Muscle layer of duodenum (tissue), 2 donors: ENCODE data around the gene NCKAP5.

ENCODE experiments used
- H3K27ac ChIP-seq: one replicate; pipeline ENCODE4 v1.7.0; 2013; ENCODE audit warnings: mild to moderate bottlenecking, low read length
- H3K27me3 ChIP-seq: one replicate; pipeline ENCODE4 v1.7.0; 2013; ENCODE audit warnings: low read depth, mild to moderate bottlenecking, control low read depth, low read length
- H3K36me3 ChIP-seq, 2 donors: one replicate each; pipeline ENCODE4 v1.7.0; 2013; ENCODE audit warnings: low read length in 2 of 2, control low read depth in 1 of 2, mild to moderate bottlenecking in 1 of 2; ENCODE audit not compliant: insufficient read depth in 2 of 2, control insufficient read depth in 1 of 2
- H3K4me1 ChIP-seq, 2 donors: one replicate each; pipeline ENCODE4 v1.7.0; 2013; ENCODE audit warnings: low read length in 2 of 2, mild to moderate bottlenecking in 2 of 2, control low read depth in 1 of 2, moderate library complexity in 1 of 2; ENCODE audit not compliant: insufficient read depth in 2 of 2, control insufficient read depth in 1 of 2
- H3K4me3 ChIP-seq, 2 donors: one replicate each; pipeline ENCODE4 v1.7.0; 2013; ENCODE audit warnings: low read length in 2 of 2, low read depth in 1 of 2, mild to moderate bottlenecking in 1 of 2
- H3K9me3 ChIP-seq, 2 donors: one replicate each; pipeline ENCODE4 v1.7.0; 2013; ENCODE audit warnings: low read length in 2 of 2, control low read depth in 1 of 2, mild to moderate bottlenecking in 1 of 2; ENCODE audit not compliant: control insufficient read depth in 1 of 2
- donor health status: healthy.

Gene NCKAP5

DNA sequence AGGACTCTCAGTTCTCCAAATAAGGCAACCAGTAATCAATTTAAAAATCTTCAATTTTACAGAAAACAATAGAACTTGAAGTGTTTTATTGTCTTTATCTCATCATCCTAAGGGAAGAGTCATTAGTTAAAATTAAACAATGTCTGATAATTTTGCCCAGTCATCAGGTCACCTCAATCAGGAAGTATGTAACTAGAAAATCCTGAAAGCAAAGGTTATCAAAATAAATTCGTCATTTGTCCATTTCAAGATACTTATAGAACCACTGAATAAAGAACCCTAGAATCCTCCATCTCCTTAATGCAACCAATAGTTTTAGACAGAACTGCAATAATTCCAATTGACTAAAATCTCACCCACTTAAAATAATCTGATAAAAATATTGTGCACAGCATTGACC is 115.2 kb downstream of the NCKAP5 start:
- no peaks in the 10 kb centered on the region for H3K36me3 ChIP-seq
- H3K4me1 ChIP-seq = no peaks in the 10 kb centered on the region

DNA sequence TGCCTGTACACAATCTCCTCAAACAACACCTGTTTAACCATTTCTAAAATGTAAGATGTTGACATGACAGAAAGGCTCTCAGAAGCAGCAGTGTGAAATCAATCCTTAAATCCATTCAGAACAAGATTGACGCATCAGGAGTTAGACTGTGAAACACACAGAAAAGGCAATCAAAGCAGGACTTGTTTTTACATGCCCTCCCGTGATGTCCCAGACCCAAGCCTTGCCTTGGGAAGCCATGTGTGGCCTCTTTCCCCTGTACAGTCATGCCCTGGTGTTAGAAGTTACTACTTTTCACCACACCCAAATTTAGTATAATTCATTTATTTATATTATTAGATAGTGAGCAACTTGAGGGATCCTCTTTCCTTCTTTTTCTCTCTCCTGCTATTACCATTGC is 115.7 kb downstream of the NCKAP5 start:
- Histone ChIP-seq H3K9me3 (no peaks in the 10 kb centered on the region), H3K27me3 (no peaks in the 10 kb centered on the region), H3K4me3 (no peak overlapping the region), H3K4me1 (no peaks in the 10 kb centered on the region), H3K27ac (no peak overlapping the region), H3K36me3 (no peaks in the 10 kb centered on the region)

More for the DNA sequence above, 115.2 kb downstream of the NCKAP5 start:
- no peaks in the 10 kb centered on the region for H3K9me3 ChIP-seq
- H3K4me3 ChIP-seq = no peak overlapping the region
- H3K27me3 ChIP-seq = no peaks in the 10 kb centered on the region
- no peak overlapping the region for H3K27ac ChIP-seq

- Histone ChIP-seq H3K9me3 (no peaks in the 10 kb centered on the region), H3K36me3 (no peaks in the 10 kb centered on the region), H3K27me3 (no peaks in the 10 kb centered on the region), H3K4me1 (no peaks in the 10 kb centered on the region), H3K27ac (no peak overlapping the region), H3K4me3 (no peak overlapping the region)
These were observed 116.1 kb downstream of the NCKAP5 start for GRCh38 chr2:133452146-133452545.

GRCh38 chr2:133448195-133448594 is 120.1 kb downstream of the NCKAP5 start:
- Histone ChIP-seq H3K4me3 (no peak overlapping the region), H3K27ac (no peak overlapping the region), H3K9me3 (no peaks in the 10 kb centered on the region), H3K4me1 (no peaks in the 10 kb centered on the region), H3K27me3 (no peaks in the 10 kb centered on the region), H3K36me3 (no peaks in the 10 kb centered on the region)

DNA sequence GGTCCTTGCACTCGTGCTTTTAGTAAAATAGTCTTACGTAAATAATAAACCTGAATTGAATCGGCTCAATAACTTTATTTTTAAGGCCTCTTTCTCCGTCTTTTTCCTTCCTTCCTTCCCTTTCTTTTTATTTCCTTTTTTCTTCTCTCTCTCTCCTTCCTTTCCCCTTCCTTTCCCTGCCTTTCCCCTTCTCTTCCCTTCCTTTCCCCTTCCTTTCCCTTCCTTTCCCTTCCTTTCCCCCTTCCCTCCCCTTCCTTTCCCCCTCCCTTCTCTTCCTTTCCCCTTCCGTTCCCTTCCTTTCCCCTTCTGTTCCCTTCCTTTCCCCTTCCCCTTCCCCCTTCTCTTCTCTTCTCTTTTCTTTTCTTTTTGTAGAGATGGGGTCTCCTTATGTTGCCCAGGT is 121.0 kb downstream of the NCKAP5 start:
- Histone ChIP-seq H3K27me3 (no peaks in the 10 kb centered on the region), H3K4me3 (no peak overlapping the region), H3K27ac (no peak overlapping the region), H3K4me1 (no peaks in the 10 kb centered on the region), H3K9me3 (no peaks in the 10 kb centered on the region), H3K36me3 (no peaks in the 10 kb centered on the region)

DNA sequence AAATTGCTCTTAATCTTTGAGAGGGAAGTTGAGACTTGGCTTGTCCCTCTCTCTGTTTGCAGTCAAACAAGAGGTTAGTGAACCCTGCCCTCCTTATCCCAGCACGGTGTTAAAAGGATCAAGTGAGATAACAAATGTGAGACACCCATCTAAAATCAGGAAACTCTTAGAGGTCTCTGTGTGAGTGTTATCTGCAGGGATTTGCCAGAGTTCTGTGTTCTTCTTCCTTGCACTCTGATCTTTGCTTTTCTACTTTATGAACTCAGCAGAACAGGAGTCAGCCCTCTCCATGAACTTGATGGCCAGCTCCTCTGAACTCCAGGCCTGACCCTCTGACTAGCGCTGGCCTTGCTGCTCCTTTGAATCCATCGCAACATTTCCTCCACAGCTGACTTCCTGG is 123.8 kb downstream of the NCKAP5 start:
- Histone ChIP-seq H3K4me3 (no peak overlapping the region), H3K27ac (no peak overlapping the region), H3K9me3 (no peaks in the 10 kb centered on the region), H3K36me3 (no peaks in the 10 kb centered on the region), H3K27me3 (no peaks in the 10 kb centered on the region), H3K4me1 (no peaks in the 10 kb centered on the region)

- Histone ChIP-seq H3K27ac (no peak overlapping the region), H3K4me1 (no peaks in the 10 kb centered on the region), H3K36me3 (no peaks in the 10 kb centered on the region), H3K27me3 (no peaks in the 10 kb centered on the region), H3K9me3 (no peaks in the 10 kb centered on the region), H3K4me3 (no peak overlapping the region)
These were observed 125.9 kb downstream of the NCKAP5 start for GRCh38 chr2:133442393-133442792.

DNA sequence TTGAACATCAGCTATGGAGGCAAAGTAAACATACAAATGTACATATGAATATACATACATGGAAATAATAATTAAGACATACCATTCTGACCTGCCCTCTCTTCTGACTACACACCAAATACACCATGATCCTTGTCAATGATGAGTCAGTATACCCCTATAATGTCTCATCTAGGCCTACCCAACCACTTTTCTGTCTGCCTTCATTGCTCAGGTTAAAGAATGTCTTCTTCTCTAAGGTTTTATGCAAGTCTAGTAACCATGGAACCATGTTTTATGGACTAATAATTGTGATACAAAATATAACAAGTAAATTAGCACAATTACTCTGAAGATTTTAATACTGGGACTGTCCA is 128.7 kb downstream of the NCKAP5 start:
- no peaks in the 10 kb centered on the region for H3K9me3 ChIP-seq

DNA sequence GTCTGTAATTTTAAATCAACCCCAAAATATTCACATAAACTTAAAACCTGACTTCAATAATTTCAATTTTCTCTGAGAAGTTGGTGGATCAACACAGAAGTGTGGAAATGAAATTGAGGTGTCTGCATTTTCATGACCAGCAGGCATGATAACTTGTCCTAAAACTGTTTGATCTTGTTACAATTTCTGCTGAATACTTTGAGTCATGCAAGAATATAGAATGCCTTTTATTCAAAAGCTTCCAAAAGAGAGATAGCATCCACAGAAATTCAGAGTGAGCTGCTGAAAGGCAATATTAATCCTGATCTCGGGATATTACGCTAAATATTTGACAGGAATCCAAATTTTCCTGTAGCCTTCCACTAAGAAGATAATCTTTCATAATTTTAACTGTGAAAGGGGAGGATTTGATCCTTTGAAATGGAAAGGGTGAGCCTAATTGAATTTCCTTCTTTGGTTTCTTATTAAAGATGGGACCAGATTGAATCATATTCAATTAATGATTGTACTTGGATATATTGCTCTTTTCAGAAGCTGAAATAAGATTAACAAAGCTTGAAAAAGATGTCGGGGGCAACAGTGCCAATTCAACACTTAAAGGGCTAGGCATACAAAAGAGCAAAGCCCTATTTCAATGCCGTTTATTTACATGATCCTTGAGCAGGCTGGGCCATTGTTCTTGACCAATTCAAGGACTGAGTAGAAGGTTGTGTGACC is 129.3 kb downstream of the NCKAP5 start:
- H3K36me3 ChIP-seq = no peaks in the 10 kb centered on the region
- no peaks in the 10 kb centered on the region for H3K4me1 ChIP-seq
- no peak overlapping the region for H3K4me3 ChIP-seq
- H3K27ac ChIP-seq = no peak overlapping the region
- H3K9me3 ChIP-seq = no peaks in the 10 kb centered on the region
- no peaks in the 10 kb centered on the region for H3K27me3 ChIP-seq

More for the DNA sequence above, 128.7 kb downstream of the NCKAP5 start:
- H3K4me1 ChIP-seq = no peaks in the 10 kb centered on the region
- no peaks in the 10 kb centered on the region for H3K36me3 ChIP-seq
- H3K27me3 ChIP-seq = no peaks in the 10 kb centered on the region
- no peak overlapping the region for H3K4me3 ChIP-seq
- no peak overlapping the region for H3K27ac ChIP-seq

GRCh38 chr2:133438026-133438425 is 130.2 kb downstream of the NCKAP5 start:
- Histone ChIP-seq H3K27me3 (no peaks in the 10 kb centered on the region), H3K4me1 (no peaks in the 10 kb centered on the region), H3K9me3 (no peaks in the 10 kb centered on the region), H3K4me3 (no peak overlapping the region), H3K36me3 (no peaks in the 10 kb centered on the region), H3K27ac (no peak overlapping the region)

GRCh38 chr2:133437492-133437891 is 130.8 kb downstream of the NCKAP5 start:
- H3K36me3 ChIP-seq = no peaks in the 10 kb centered on the region

GRCh38 chr2:133434959-133435668 is 133.1 kb downstream of the NCKAP5 start:
- H3K27ac ChIP-seq = no peak overlapping the region
- no peaks in the 10 kb centered on the region for H3K36me3 ChIP-seq

More at GRCh38 chr2:133437492-133437891, 130.8 kb downstream of the NCKAP5 start:
- Histone ChIP-seq H3K27ac (no peak overlapping the region), H3K9me3 (no peaks in the 10 kb centered on the region), H3K4me3 (no peak overlapping the region), H3K27me3 (no peaks in the 10 kb centered on the region), H3K4me1 (no peaks in the 10 kb centered on the region)

More at GRCh38 chr2:133434959-133435668, 133.1 kb downstream of the NCKAP5 start:
- Histone ChIP-seq H3K4me3 (no peak overlapping the region), H3K4me1 (no peaks in the 10 kb centered on the region), H3K27me3 (no peaks in the 10 kb centered on the region), H3K9me3 (no peaks in the 10 kb centered on the region)
